Stimulated activated CD4-positive, alpha-beta T cell treated with anti-CD3 and anti-CD28 coated beads, Interleukin-12 subunit alpha, Interleukin-12 subunit beta, amount 100 ng/mL, for 48 hours (primary cell): ENCODE measurements around the gene ABCG5.

ENCODE experiments used
- DNase-seq, 3 donors: peaks; one replicate each; pipeline ENCODE4 v3.0.0-alpha.2; 2020; ENCODE audit warnings: low read depth in 2 of 3, low spot score in 1 of 3

The ABCG5 gene

GRCh38 chr2:43838560-43839267 is at the start of gene ABCG5, which contains the start of gene ABCG8:
ABCG5 (minus strand) TSS chr2:43838839; CDS start chr2:43838679, 160 bp downstream.
ABCG8 (plus strand) TSS chr2:43838971; CDS start chr2:43839054, 83 bp downstream.
- no peak for DNase-seq

GRCh38 chr2:43887176-43887575 is 48.5 kb upstream of the ABCG5 start:
- DNase-seq: no peak

GRCh38 chr2:43885132-43885632 is 46.5 kb upstream of the ABCG5 start:
- DNase-seq: no peak

GRCh38 chr2:43884689-43885088 is 46.0 kb upstream of the ABCG5 start:
- DNase-seq: no peak

GRCh38 chr2:43882312-43882711 is 43.7 kb upstream of the ABCG5 start:
- no peak for DNase-seq

GRCh38 chr2:43880952-43881351 is 42.3 kb upstream of the ABCG5 start:
- no peak for DNase-seq

- no peak for DNase-seq
Measured at GRCh38 chr2:43880471-43880870, 41.8 kb upstream of the ABCG5 start.

- DNase-seq: no peak
Measured at GRCh38 chr2:43879261-43879660, 40.6 kb upstream of the ABCG5 start.

- peak; percentile 51 to 80 (median 61) for DNase-seq
Measured at GRCh38 chr2:43877782-43878464, 39.3 kb upstream of the ABCG5 start.

GRCh38 chr2:43874776-43875451 is 36.3 kb upstream of the ABCG5 start:
- no peak for DNase-seq

GRCh38 chr2:43872151-43872550 is 33.5 kb upstream of the ABCG5 start:
- no peak for DNase-seq

- DNase-seq: no peak
Measured at GRCh38 chr2:43855292-43855691, 16.7 kb upstream of the ABCG5 start.

- DNase-seq: no peak
Measured at GRCh38 chr2:43854671-43855070, 16.0 kb upstream of the ABCG5 start.

- no peak for DNase-seq
Measured at GRCh38 chr2:43853141-43854081, 14.8 kb upstream of the ABCG5 start.

GRCh38 chr2:43852196-43852730 is 13.6 kb upstream of the ABCG5 start:
- no peak for DNase-seq

- no peak for DNase-seq
Measured at GRCh38 chr2:43851011-43851980, 12.7 kb upstream of the ABCG5 start.

GRCh38 chr2:43848214-43848613 is 9.6 kb upstream of the ABCG5 start:
- DNase-seq: no peak

- DNase-seq: no peak
Measured at GRCh38 chr2:43846140-43846793, 7.6 kb upstream of the ABCG5 start.

- DNase-seq: no peak
Measured at GRCh38 chr2:43845181-43845580, 6.5 kb upstream of the ABCG5 start.
